CD4-positive, alpha-beta T cell (primary cell): ENCODE data around the gene MAGI1. TPM values are rescaled to one million over a fixed set of nuclear protein-coding genes. Genes with fewer than 3 reads are reported as not detected.

ENCODE experiments used
- ATAC-seq: fragments of 200-7000 bp; cut with Tn5 transposase; one replicate; pipeline ENCODE4 v1.10.0; 2022; ENCODE audit warnings: mild to moderate bottlenecking; ENCODE audit not compliant: poor library complexity
- CTCF ChIA-PET: fragments of 350-600 bp; sonication (Branson Sonifier 250); formaldehyde crosslinking; loops from one replicate; lab custom pipeline; 2021; ENCODE audit warnings: antibody characterized with exemption, inconsistent platforms; lab: Charles Lee
- POLR2A ChIA-PET: fragments of 350-600 bp; sonication (Branson Sonifier 250); formaldehyde crosslinking; loops from one replicate; lab custom pipeline; 2021; ENCODE audit warnings: antibody characterized with exemption, inconsistent platforms; lab: Charles Lee
- DNase-seq, 14 experiments: peaks; one replicate each; pipeline ENCODE4 v3.0.0-alpha.2; 2013 to 2020; ENCODE audit warnings: mixed read lengths in 2 of 14
- H3K27ac ChIP-seq, 2 donors: one replicate each; pipeline versions ENCODE4 v1.5.1 to v1.7.0; 2013; ENCODE audit warnings: low read length in 2 of 2, low read depth in 1 of 2, mild to moderate bottlenecking in 1 of 2
- H3K27me3 ChIP-seq, 2 experiments: 1 replicate in 1 of 2; 2 replicates in 1 of 2; pipeline versions ENCODE4 v1.6.1 to v1.7.0; 2013; ENCODE audit warnings: low read length in 2 of 2, control low read depth in 1 of 2, mild to moderate bottlenecking in 1 of 2, moderate library complexity in 1 of 2; ENCODE audit not compliant: insufficient read depth in 2 of 2, control insufficient read depth in 1 of 2
- H3K36me3 ChIP-seq: one replicate; pipeline ENCODE4 v1.6.1; 2013; ENCODE audit warnings: low read length, control low read depth; ENCODE audit not compliant: insufficient read depth
- H3K4me1 ChIP-seq: one replicate; pipeline ENCODE4 v1.6.1; 2013; ENCODE audit warnings: low read length, control low read depth; ENCODE audit not compliant: insufficient read depth
- H3K4me3 ChIP-seq: one replicate; pipeline ENCODE4 v1.5.1; 2013; ENCODE audit warnings: mild to moderate bottlenecking, low read length, moderate library complexity
- H3K9me3 ChIP-seq, 2 experiments: 1 replicate in 1 of 2; 2 replicates in 1 of 2; pipeline versions ENCODE4 v1.6.1 to v1.7.0; 2013; ENCODE audit warnings: low read length in 2 of 2, mild to moderate bottlenecking in 2 of 2, control low read depth in 1 of 2, moderate library complexity in 1 of 2; ENCODE audit not compliant: control insufficient read depth in 1 of 2, insufficient read depth in 1 of 2
- H3K27ac Mint-ChIP-seq: one replicate; pipeline ENCODE4 v1.8.0; 2020; ENCODE audit warnings: mixed read lengths
- H3K27me3 Mint-ChIP-seq: one replicate; pipeline ENCODE4 v1.8.0; 2021; ENCODE audit warnings: mixed read lengths
- H3K36me3 Mint-ChIP-seq: one replicate; pipeline ENCODE4 v1.8.0; 2021; ENCODE audit warnings: low read depth, mixed read lengths
- H3K4me1 Mint-ChIP-seq: one replicate; pipeline ENCODE4 v1.8.0; 2021; ENCODE audit warnings: low read depth, mixed read lengths
- H3K4me3 Mint-ChIP-seq: one replicate; pipeline ENCODE4 v1.8.0; 2020; ENCODE audit warnings: mild to moderate bottlenecking, mixed read lengths
- H3K9me3 Mint-ChIP-seq: one replicate; pipeline ENCODE4 v1.8.0; 2020; ENCODE audit warnings: mixed read lengths
- intact Hi-C, 2 experiments: fragments of 100-400 bp; cut with DNase I in 1 of 2; cut with micrococcal nuclease in 1 of 2; formaldehyde crosslinking; loops; one replicate each; pipeline versions ENCODE4 v1.15.1 to v1.9.0; 2023 to 2025; cut with DNase I, micrococcal nuclease
- total RNA-seq, 174 experiments: library from RNA in 2 of 174; stranded (reverse) in 2 of 174; gene quantifications; one replicate each; pipeline ENCODE4 v1.2.3 and lab custom pipeline; 2021 to 2026
- TF ChIP-seq, protein P1 (sequence below): fragments of 200-600 bp; IDR thresholded peaks from one replicate; pipeline ENCODE4 v1.8.0; 2022; ENCODE audit warnings: antibody characterized with exemption, mild to moderate bottlenecking

MAGI1 gene
- total RNA-seq, 2 experiments from 2014 or later = not detected

DNA sequence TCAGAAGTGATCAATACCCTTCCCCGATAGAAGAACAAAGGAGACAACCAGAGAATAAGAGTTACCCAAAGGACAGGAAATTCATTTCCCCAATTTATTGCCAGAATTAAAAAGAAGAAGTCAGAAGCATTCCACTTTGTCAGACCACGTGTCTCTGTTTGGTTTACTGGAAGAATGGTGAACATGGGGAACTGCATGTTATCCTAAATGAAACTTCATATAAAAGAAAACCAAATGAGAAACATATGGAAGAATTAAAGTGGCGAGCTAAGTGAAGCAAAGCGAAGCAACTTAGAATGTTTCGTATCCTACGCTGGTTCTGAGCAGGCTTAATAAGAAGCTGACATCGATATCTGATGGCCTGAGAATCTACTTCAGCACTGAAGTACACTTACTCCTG, 190.7 kb downstream of the MAGI1 start:
- Mint-ChIP-seq H3K36me3 (no peaks in the 10 kb centered on the region), H3K4me3 (no peak overlapping the region), H3K4me1 (no peaks in the 10 kb centered on the region), H3K9me3 (no peaks in the 10 kb centered on the region), H3K27ac (no peak overlapping the region), H3K27me3 (peaks cover 4% of the 10 kb centered on the region)
- H3K27ac ChIP-seq = no peak overlapping the region
- no peaks in the 10 kb centered on the region for H3K36me3 ChIP-seq
- no peak overlapping the region for H3K4me3 ChIP-seq
- TF ChIP-seq, protein P1, sequence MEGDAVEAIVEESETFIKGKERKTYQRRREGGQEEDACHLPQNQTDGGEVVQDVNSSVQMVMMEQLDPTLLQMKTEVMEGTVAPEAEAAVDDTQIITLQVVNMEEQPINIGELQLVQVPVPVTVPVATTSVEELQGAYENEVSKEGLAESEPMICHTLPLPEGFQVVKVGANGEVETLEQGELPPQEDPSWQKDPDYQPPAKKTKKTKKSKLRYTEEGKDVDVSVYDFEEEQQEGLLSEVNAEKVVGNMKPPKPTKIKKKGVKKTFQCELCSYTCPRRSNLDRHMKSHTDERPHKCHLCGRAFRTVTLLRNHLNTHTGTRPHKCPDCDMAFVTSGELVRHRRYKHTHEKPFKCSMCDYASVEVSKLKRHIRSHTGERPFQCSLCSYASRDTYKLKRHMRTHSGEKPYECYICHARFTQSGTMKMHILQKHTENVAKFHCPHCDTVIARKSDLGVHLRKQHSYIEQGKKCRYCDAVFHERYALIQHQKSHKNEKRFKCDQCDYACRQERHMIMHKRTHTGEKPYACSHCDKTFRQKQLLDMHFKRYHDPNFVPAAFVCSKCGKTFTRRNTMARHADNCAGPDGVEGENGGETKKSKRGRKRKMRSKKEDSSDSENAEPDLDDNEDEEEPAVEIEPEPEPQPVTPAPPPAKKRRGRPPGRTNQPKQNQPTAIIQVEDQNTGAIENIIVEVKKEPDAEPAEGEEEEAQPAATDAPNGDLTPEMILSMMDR = no peak
- no peaks in the 10 kb centered on the region for H3K27me3 ChIP-seq
- no peak for ATAC-seq
- no peak for DNase-seq
- no peaks in the 10 kb centered on the region for H3K4me1 ChIP-seq
- intact Hi-C loops = no loop called here
- no peaks in the 10 kb centered on the region for H3K9me3 ChIP-seq
- ChIA-PET CTCF (no interaction called here), POLR2A (no interaction called here)

DNA sequence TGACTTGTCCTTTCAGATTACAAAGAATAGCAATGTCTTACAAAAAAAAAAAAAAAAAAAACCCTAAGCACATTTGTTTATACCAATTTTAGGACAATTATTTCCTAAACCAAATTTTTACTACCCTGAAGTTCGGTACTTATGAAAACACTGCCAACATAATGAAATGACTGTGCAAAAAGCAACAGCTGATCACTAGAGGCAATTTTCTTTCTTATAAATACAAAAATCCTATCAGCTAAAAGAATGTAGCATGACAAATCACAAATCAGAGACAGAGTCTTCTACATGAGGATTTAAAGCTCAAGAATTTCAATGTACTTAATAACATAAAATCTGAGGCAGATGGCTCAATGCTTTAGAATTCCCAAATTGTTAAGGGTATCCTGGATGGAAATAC, 191.8 kb downstream of the MAGI1 start:
- POLR2A ChIA-PET = no interaction called here

DNA sequence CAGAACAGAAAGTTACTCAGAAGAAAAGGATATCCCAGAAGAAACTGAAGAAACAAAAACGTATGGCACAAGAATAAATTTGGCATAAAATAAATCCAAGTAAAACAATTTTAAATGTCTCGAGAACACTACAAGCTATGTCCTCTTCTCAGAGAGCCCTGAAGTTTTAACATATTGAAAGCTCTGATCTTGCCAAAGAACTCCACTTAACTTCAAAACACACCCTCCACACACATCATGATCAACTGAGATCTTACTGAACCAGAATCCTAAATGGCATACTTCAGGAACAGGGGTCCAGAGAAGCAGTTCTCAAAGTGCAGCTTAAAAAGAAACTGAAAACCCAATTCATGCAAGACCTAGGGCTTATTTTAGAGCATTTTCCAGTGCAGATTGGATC, 194.3 kb downstream of the MAGI1 start:
- CTCF ChIA-PET = no interaction called here
- H3K9me3 ChIP-seq = no peaks in the 10 kb centered on the region
- H3K4me3 Mint-ChIP-seq = no peak overlapping the region
- intact Hi-C loops = no loop called here
- TF ChIP-seq, protein P1 = no peak
- H3K36me3 ChIP-seq = no peaks in the 10 kb centered on the region
- no peak overlapping the region for H3K27ac ChIP-seq
- H3K4me1 ChIP-seq = no peaks in the 10 kb centered on the region
- H3K27me3 ChIP-seq = no peaks in the 10 kb centered on the region
- DNase-seq (no peak), ATAC-seq (no peak)
- peaks cover 3% of the 10 kb centered on the region for H3K9me3 Mint-ChIP-seq
- POLR2A ChIA-PET = no interaction called here
- H3K4me3 ChIP-seq = no peak overlapping the region
- H3K27me3 Mint-ChIP-seq = no peaks in the 10 kb centered on the region
- no peaks in the 10 kb centered on the region for H3K4me1 Mint-ChIP-seq
- H3K27ac Mint-ChIP-seq = no peak overlapping the region
- H3K36me3 Mint-ChIP-seq = no peaks in the 10 kb centered on the region

More for the DNA sequence above, 191.8 kb downstream of the MAGI1 start:
- ATAC-seq = no peak
- TF ChIP-seq, protein P1 = no peak
- Histone ChIP-seq H3K27me3 (no peaks in the 10 kb centered on the region), H3K9me3 (no peaks in the 10 kb centered on the region), H3K4me1 (no peaks in the 10 kb centered on the region), H3K27ac (no peak overlapping the region), H3K36me3 (no peaks in the 10 kb centered on the region), H3K4me3 (no peak overlapping the region)
- intact Hi-C loops = no loop called here
- H3K4me3 Mint-ChIP-seq = no peak overlapping the region
- H3K4me1 Mint-ChIP-seq = no peaks in the 10 kb centered on the region
- no peaks in the 10 kb centered on the region for H3K36me3 Mint-ChIP-seq
- DNase-seq = no peak
- H3K27me3 Mint-ChIP-seq = peaks cover 3% of the 10 kb centered on the region
- CTCF ChIA-PET = no interaction called here
- no peak overlapping the region for H3K27ac Mint-ChIP-seq
- H3K9me3 Mint-ChIP-seq = peaks cover 3% of the 10 kb centered on the region
